Measurements from ENCODE around the gene MTUS2. TPM values are rescaled to one million over a fixed set of nuclear protein-coding genes. Genes with fewer than 3 reads are reported as not detected.

MTUS2 gene
- total and polyA plus RNA-seq, 10 of the 15 experiments (the other 5 are each of a cell fraction or from before 2014, with no cell fraction given) = under 0.01 to 0.05 (median 0.02) TPM; not detected in 6

DNA sequence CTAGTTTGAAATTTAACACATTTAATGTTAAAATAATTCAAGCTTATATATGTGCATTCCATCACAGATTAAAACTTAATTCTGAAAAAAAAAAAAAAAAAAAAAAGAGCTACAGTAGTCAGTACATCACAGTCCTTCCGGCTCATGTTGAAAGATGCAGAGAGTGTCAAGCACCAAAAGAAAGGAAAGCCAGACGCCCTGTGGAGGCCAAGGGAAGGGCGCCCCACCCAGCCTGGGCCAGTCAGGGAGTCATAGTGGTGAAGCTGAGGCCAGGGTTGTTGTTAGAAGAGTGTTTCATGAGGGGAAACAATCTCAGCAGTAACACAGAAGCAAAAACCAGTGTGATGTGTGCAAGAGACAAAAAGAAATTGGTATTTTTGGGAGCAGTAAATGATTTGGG is 375.3 kb downstream of the MTUS2 start (continued):
- TF ChIP-seq ZNF592 (IDR thresholded peaks at IDR 0.05) = no peak
- no peak for TF ChIP-seq IRF5 (IDR thresholded peaks at IDR 0.05; ENCODE audit: borderline replicate concordance)
- TF ChIP-seq, protein P1, sequence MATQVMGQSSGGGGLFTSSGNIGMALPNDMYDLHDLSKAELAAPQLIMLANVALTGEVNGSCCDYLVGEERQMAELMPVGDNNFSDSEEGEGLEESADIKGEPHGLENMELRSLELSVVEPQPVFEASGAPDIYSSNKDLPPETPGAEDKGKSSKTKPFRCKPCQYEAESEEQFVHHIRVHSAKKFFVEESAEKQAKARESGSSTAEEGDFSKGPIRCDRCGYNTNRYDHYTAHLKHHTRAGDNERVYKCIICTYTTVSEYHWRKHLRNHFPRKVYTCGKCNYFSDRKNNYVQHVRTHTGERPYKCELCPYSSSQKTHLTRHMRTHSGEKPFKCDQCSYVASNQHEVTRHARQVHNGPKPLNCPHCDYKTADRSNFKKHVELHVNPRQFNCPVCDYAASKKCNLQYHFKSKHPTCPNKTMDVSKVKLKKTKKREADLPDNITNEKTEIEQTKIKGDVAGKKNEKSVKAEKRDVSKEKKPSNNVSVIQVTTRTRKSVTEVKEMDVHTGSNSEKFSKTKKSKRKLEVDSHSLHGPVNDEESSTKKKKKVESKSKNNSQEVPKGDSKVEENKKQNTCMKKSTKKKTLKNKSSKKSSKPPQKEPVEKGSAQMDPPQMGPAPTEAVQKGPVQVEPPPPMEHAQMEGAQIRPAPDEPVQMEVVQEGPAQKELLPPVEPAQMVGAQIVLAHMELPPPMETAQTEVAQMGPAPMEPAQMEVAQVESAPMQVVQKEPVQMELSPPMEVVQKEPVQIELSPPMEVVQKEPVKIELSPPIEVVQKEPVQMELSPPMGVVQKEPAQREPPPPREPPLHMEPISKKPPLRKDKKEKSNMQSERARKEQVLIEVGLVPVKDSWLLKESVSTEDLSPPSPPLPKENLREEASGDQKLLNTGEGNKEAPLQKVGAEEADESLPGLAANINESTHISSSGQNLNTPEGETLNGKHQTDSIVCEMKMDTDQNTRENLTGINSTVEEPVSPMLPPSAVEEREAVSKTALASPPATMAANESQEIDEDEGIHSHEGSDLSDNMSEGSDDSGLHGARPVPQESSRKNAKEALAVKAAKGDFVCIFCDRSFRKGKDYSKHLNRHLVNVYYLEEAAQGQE (IDR thresholded peaks at IDR 0.05; ENCODE audit: low read depth, low read length) = no peak
- TF ChIP-seq RAD51 (IDR thresholded peaks at IDR 0.05) = no peak
- TF ChIP-seq KLF5 (IDR thresholded peaks at IDR 0.05; ENCODE audit: partially characterized antibody) = no peak
- no peak for TF ChIP-seq MEF2B (IDR thresholded peaks at IDR 0.05; ENCODE audit: partially characterized antibody, poor library complexity, severe bottlenecking)
- TF ChIP-seq KDM1A (IDR thresholded peaks at IDR 0.05; ENCODE audit: borderline replicate concordance) = no peak
